Neural cell (in vitro differentiated cells): ENCODE measurements around the gene B3GALT6.

Experiments used
- EP300 ChIP-seq: fragments of 450-650 bp; conservative IDR thresholded peaks from 2 replicates; pipeline ENCODE4 v1.6.1; 2014; ENCODE audit warnings: antibody characterized with exemption, mild to moderate bottlenecking, moderate library complexity; ENCODE audit not compliant: poor library complexity, severe bottlenecking
- EZH2 ChIP-seq: fragments of 200-600, 300-800 bp; shearing (Covaris generic), sonication (generic); IDR thresholded peaks from 2 replicates; pipeline ENCODE4 v1.6.1; 2014; ENCODE audit warnings: antibody characterized with exemption, low read length, borderline replicate concordance, mild to moderate bottlenecking; ENCODE audit not compliant: insufficient read depth, poor library complexity, severe bottlenecking
- MXI1 ChIP-seq: fragments of 450-650 bp; conservative IDR thresholded peaks from 2 replicates; pipeline ENCODE4 v1.6.1; 2014; ENCODE audit warnings: antibody characterized with exemption, mild to moderate bottlenecking; ENCODE audit not compliant: poor library complexity, severe bottlenecking
- POLR2AphosphoS5 ChIP-seq: IDR thresholded peaks from 2 replicates; pipeline ENCODE4 v1.6.1; 2012
- RAD21 ChIP-seq: fragments of 450-650 bp; conservative IDR thresholded peaks from 2 replicates; pipeline ENCODE4 v1.6.1; 2014; ENCODE audit warnings: antibody characterized with exemption, mild to moderate bottlenecking, moderate library complexity
- REST ChIP-seq: IDR thresholded peaks from 2 replicates; pipeline ENCODE4 v1.6.1; 2012; ENCODE audit warnings: borderline replicate concordance
- SMC3 ChIP-seq: fragments of 450-650 bp; conservative IDR thresholded peaks from 2 replicates; pipeline ENCODE4 v1.6.1; 2014; ENCODE audit warnings: antibody characterized with exemption, mild to moderate bottlenecking, moderate library complexity; ENCODE audit not compliant: poor library complexity
- TAF1 ChIP-seq: IDR thresholded peaks from 2 replicates; pipeline ENCODE4 v1.6.1; 2012; ENCODE audit warnings: low read depth
- TF ChIP-seq, protein P1 (sequence below): fragments of 450-650 bp; IDR thresholded peaks from 2 replicates; pipeline ENCODE4 v1.5.1; 2014; ENCODE audit warnings: antibody characterized with exemption, mild to moderate bottlenecking, moderate library complexity; ENCODE audit not compliant: poor library complexity, severe bottlenecking

DNA sequence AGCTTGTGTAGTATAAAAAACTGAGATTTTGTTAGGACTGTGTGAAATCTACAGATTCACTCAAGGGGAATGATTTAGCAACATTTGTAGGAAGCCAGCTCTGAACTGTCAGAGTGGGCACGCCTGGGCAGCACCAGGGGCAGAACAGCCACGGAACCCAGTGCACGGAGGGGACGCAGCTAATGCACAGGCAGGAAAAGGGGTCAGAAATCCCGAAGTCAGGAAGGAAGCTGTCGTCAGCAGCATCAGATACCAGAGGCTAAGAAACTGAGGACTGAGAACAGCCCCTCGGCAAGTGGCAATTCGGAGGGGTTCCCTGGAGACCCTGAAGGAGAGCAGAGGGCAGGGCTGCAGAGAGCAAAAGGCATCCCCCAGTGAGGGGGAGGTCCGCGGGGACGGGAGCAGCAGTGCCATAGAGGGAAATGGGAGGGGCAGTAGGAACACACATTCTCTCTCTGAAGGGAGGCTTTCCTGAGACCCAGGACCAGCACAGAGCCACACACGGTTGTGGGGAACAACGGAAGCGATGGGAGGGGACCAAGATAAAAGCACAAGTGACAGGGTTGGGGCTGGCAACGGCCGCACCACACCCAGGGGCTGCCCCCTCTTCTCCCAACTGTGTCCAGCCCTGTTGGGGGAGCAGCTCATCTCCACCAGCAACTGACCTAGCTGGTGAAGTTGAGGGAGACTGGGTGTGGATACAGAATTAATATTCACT, 29.0 kb downstream of the B3GALT6 start:
- TF ChIP-seq EZH2 (no peak), POLR2AphosphoS5 (no peak), REST (no peak), SMC3 (no peak), MXI1 (no peak), EP300 (no peak), TAF1 (no peak), RAD21 (no peak)
- TF ChIP-seq, protein P1, sequence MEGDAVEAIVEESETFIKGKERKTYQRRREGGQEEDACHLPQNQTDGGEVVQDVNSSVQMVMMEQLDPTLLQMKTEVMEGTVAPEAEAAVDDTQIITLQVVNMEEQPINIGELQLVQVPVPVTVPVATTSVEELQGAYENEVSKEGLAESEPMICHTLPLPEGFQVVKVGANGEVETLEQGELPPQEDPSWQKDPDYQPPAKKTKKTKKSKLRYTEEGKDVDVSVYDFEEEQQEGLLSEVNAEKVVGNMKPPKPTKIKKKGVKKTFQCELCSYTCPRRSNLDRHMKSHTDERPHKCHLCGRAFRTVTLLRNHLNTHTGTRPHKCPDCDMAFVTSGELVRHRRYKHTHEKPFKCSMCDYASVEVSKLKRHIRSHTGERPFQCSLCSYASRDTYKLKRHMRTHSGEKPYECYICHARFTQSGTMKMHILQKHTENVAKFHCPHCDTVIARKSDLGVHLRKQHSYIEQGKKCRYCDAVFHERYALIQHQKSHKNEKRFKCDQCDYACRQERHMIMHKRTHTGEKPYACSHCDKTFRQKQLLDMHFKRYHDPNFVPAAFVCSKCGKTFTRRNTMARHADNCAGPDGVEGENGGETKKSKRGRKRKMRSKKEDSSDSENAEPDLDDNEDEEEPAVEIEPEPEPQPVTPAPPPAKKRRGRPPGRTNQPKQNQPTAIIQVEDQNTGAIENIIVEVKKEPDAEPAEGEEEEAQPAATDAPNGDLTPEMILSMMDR = no peak
